GM21786 (cell line): ENCODE measurements around the gene SLC29A4.
"Not testable (repeated sequence)": the region's sequence is repeated elsewhere in the genome, so short reads cannot be mapped to it uniquely, and the experiment has no call there.

Experiments
- ATAC-seq: cut with Tn5 transposase; IDR thresholded peaks from one replicate; pipeline ENCODE4 v1.9.1; 2021; ENCODE audit not compliant: unreplicated experiment

SLC29A4 gene, protein sequence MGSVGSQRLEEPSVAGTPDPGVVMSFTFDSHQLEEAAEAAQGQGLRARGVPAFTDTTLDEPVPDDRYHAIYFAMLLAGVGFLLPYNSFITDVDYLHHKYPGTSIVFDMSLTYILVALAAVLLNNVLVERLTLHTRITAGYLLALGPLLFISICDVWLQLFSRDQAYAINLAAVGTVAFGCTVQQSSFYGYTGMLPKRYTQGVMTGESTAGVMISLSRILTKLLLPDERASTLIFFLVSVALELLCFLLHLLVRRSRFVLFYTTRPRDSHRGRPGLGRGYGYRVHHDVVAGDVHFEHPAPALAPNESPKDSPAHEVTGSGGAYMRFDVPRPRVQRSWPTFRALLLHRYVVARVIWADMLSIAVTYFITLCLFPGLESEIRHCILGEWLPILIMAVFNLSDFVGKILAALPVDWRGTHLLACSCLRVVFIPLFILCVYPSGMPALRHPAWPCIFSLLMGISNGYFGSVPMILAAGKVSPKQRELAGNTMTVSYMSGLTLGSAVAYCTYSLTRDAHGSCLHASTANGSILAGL

DNA sequence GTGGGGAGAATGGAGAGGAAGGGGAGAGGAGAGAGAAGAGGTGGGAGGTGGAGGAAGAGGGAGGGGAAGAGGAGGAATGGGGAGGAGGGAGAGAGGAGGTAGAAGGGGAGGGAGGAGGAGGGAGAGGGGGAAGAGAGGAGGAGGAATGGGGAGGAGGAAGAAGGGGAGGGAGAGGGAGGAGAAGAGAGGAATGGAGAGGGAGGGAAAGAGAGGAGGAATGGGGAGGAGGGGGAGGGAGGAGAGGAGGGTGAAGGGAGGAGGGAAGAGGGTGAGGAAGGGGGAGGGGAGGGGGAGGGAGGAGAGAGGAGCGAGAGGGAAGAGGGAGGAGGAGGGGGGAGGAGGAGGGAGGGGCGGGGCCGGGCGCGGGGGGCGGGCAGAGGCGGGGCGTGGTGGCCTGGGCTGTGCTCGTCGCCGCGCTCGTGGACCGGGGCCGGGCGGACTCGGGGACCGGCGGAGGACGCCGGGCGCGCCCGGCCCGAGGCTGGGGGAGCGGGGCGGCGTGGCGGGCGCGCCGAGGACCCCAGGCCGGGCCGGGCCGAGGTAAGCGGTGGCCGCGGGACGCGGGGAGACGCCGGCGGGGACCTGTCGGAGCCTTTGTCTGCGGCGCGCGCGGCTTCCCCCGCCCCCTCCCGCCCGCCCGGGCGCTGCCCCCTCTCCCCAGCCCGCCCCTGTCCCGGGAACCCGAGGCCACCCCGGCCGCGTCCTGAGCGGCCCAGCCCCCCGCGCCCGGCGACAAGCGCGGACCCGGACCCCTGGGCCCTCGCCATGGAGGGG is at the start of gene SLC29A4:
Gene SLC29A4 (plus strand): TSS at position 401 of the 774 bp plus-strand sequence. CDS start 4,874 bp downstream, outside the sequence.
- ATAC-seq = no peak

DNA sequence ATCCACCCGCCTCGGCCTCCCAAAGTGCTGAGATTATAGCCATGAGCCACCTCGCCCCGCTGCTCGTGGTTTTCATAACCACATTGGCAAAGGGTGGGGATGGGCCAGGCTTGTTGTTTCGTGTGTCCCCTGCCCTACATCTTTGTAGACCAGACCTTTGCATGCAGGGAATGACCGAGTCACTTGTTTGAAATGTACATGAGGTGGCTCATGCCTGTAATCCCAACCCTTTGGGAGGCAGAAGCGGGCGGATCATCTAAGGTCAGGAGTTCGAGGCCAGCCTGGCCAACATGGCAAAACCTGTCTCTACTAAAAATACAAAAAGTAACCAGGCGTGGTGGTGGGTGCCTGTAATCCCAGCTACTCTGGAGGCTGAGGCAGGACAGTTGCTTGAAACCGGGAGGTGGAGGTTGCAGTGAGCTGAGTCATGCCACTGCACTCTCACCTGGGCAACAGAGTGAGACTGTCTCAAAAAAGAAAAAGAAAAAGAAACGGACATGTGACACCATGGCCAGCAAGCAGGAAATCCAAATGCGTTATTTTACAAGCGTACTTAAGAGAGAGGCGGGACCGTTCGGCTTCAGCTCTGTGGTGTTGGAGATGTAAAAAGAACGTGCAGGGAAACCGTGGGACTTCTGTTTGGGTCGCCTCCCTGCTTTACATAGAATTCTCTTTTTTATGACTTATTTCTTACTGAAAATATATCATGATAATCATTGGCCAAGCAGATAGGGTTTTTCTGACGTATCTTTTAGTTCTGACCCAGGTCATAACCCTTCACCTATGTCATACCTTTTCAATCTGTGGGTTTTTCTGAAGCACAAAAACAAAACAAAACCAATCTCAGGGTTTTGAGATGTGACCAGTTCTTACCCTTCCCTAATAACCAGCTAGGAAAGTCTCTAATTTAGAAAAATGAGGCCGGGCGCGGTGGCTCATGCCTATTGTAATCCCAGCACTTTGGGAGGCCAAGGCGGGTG is 47.6 kb upstream of the SLC29A4 start:
- ATAC-seq = peak; percentile 34

DNA sequence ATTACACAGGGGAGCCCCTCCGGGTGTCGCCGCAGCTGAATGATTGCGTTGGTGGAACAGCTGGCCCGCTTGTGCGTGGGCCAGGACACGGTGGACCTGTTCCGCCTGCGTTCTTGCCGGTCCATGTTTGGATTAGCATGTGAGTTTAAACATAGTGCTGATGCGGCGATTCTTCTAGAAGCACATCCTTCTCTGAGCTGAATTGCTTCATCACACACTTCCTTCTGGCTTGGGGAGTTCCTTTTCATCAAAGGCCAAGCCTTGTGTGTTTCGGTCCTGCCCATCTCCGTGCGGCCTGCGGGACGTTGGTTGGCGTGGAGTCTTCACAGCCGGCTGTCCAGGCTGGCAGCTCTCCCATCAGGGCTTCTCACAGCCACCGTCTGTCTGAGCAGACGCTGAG is 45.5 kb upstream of the SLC29A4 start:
- ATAC-seq = no peak

DNA sequence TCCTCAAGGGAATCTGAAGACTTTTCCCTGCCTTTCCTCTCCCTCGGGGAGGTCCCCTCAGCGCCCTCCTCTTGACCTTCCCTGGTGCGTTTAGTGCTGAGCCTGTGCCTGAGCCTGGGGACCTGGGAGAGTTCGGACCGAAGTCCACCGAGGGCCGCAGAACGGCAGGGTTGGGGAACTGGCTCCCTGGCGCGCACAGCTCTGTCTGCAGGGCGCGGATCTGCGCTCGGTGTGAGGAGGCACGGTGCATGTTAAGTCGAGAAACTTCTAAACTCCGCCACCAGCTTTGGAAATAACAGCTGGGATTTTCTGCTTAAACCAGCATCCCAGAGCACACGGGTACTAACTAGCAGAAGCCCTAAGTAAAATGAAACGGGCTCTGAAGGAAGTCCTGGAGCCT is 44.2 kb upstream of the SLC29A4 start:
- no peak for ATAC-seq

DNA sequence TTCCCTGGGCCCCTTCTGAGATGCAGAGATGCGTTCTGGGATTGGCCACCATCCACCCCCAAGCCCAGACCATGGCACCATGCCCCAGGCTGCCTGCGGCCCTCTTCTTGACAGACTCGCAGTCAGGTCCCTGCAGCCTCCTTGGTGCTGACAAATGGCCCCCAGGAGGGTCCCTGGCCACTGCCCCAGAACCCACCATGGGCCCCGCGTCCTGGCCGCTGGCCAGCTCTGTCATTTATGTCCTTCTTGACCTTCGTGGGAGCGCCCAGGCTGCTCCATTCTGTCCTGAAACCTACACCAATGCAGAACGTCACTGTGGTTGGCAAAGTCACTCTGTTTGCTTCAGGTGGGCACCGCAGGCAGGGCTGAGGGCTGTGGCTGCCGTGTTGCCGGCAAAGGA is 39.5 kb upstream of the SLC29A4 start:
- ATAC-seq = no peak

DNA sequence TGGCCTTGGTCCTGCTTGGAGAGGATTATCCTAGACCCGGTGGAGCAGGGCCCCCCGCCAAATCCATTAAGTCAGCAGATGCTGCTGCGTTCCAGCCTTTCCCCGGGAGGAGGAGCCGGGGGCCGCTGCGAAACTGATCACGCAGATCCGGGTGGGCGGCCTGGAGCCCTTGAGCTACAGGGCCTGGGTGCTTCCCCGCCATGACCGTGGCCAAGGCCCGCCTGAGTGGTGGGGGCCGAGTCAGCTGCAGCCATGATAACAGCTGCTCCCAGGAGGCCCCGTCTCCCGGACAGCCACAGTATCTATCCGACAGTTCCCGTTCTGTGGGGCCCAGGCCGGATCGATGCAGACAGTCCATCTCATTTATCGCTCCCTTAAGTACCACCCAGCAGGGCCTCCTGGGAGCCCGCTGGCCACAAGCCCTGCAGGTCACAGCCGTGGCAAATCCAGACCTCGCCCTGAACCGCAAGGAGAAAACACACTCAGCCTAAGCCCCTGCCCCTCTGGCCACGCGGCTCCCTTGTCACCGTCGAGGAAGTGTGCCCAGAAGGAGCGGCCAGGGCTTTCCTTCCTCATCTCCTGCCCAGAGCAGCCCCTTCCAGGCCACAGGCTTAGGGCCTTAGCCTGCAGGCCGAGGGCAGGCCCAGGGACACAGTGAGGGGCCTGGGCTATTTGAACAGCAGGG is 34.4 kb upstream of the SLC29A4 start:
- no peak for ATAC-seq

DNA sequence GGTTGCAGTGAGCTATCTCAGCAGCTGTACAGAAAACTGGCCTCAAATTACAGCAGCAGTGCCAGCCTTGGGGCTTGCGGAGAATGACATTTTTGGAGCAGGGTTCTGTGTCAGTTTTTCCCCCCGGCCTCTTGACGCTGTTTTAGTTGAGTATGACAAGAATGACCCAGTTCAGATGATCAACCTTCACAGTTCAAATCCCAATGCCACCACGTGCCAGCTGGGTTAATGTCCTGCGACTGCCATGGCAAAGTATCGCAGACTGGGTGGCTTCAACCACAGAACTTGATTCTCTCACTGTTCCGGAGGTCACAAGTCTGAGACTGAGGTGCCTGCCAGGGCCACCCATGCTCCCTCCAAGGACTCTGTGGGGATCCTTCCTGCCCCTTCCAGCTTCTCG is 32.0 kb upstream of the SLC29A4 start:
- not testable (repeated sequence) for ATAC-seq

DNA sequence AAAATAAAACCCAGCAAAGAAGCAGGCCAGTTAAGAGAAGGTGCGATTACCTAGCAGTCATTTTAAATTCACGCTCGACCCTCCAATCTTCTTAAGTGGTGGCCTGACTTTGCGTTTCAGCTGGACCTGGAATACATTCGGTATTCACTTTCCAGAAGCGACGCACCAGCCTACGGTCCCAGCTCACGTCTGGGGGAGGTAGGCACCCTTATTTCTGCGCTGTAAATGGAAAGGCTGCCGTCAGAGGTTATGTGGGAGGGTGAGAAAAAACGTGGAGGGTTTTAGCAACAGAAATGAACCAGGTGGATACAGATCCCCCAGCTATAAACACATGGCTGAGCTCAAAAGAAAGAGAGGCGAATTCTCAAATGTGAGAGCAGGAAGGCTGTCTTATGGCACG is 29.2 kb upstream of the SLC29A4 start:
- not testable (repeated sequence) for ATAC-seq

DNA sequence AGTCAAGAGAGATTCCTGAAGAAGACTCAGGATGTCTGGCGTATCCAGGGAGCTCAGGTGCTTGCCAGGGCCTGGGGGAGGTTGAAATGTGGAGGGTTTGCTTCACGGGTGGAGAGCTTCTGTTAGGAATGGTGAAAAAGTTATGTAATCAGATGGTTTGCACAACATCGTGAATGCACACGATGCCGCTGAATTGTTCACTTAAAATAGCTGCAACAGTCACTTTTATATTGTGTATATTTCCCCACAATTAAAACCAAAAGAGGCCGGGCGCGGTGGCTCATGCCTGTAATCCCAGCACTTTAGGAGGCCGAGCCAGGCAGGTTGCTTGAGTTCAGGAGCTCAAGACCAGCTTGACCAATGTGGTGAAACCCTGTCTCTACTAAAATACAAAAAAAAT is 28.4 kb upstream of the SLC29A4 start:
- not testable (repeated sequence) for ATAC-seq

DNA sequence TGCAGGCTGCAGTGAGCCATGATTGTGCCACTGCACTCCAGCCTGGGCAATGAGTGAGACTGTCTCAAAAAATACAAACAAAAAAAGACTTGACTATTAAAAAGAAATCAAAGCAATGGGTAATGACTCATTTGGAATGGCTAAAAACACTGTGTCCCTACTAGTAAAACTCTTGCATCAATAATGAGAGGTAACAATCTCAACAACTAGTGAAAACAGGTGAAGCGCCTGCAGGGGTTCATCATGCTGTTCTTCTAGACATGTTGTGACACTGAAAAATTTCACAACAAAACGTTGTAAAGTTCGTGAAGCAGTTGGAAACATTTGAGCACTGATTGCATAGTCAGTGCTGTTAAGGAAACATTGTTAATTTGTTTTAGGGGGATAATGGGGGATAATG is 26.9 kb upstream of the SLC29A4 start:
- ATAC-seq = no peak

DNA sequence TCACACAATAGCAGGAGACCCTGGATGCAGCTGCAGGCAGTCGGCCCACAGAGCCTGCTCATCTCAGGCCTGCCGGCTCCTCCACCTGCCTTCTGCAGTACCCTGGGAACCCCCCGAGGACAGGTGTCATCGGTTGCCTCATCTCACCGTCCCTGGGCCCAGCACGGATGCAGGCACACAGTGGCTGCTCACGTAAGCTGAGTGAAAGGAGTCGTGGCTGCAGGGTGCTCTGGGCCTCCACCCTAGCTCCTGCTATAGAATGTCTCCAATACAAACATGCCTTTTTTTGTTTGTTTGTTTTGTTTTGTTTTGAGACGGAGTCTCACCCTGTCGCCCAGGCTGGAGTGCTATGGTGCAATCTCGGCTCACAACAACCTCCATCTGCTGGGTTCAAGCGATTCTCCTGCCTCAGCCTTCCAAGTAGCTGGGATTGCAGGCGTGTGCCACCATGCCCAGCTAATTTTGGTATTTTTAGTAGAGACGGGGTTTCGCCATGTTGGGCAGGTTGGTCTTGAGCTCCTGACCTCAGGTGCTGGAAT is 22.1 kb upstream of the SLC29A4 start:
- not testable (repeated sequence) for ATAC-seq

DNA sequence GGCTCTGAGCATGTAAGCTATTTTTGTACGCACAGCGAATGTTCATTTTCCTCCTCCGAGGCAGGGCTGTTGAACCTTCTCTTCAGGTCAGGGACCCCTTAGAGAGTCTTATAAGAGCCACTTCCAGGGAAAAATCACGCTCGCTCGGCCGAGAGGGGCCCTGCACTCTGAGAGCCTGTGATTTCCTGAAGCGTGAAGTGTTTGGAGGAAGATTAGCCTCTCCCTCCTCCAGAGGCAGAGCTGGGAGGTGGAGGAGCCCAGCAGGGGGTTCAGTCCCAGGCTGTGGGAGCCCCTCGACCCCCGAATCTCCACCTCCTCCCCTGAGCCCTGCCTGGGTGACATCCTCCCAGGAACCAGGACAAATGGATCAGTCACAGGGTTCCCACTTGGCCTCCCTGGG is 19.7 kb upstream of the SLC29A4 start:
- not testable (repeated sequence) for ATAC-seq

DNA sequence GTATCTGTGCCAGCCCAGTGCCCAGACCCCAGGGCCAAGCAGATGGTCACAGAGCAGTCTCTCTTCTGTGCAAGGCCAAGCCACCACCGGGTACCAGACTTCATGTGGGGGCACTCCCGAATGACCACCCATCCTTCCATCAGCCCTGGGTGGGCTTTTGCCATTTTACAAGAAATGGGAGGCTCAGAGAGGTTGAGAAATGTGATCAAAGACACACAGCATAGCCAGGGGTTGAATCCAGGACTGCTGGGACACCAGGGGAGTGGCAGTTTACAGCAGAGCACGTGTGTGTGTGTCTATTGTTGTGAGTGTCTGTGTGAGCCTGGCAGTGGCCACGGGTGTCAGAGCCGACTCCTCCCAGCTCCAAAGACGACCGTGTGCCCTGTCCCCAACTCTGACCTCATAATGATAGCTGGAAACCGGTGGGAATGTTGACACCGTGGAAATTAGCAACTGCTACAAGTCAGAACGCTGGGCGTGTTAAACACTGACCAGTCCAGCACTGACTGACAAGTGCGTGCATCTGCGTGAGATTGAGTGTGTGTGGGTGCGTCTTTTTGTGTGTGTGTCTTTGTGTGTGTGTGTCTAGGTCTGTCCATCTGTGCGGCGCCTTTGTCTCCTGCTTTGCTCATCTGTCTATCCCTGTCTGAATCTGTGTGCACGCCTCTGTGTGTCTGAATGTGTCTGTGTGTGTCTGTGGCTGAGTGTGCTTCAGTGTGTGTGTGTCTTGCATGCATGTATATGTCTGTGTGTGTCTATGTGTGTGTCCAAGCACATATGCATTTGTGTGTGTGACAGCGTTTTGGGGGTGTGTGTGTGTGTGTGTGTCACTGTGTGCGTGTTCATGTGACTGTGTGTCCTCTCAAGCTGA is 17.2 kb upstream of the SLC29A4 start:
- ATAC-seq = no peak

DNA sequence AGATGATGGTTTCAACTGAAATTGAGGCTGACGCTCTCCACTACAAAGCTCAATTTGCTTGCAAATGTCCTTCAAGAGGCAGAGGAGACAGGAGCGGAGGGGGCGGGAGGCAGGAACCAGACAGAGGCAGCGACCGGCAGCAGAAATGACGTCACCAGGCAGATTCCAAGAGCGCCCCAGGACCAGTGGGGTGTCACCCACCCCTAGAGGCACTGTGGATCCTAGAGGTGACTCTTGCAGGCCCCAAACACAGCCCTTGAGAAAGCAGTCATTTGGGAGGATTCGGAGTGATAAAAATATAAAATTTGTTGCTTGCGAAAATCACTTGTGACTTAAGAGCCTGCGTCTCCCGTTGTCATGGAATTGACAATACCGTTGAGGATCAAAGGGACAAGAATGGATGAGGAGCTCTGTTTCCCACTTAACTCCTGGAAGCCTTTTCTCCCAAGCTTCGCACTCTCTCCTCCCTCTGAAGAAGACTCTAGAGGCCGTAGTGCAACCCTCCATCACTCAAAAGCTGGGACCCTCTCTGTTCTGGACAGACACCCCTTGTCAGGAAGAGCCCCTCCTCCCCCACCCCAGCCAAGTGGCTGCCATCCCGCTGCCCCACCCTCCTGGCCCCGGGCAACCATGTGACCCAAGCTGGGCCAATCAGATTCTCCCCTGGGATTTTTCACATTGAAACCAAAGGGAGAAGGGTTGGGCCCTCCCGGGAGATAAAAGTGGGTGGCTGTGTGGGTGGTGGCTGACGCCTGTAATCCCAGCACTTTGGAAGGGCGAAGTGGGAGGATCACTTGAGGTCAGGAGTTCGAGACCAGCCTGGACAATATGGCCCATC is 16.3 kb upstream of the SLC29A4 start:
- no peak for ATAC-seq

DNA sequence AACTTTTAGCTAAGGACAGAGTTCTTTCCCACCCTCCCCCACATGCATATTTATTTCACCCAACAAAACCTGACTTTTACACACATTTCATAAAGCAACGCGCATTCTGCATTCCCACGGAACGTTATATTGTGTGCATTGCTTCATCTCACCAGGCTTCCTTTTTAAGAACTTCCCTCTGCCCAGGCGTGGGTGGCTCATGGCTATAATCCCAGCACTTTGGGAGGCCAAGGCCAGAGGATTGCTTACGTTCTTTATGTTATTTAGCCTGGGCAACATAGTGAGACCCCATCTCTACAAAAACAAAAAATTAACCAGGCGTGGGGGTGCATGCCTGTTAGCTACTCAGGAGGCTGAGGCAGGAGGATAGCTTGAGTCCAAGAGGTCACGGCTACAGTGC is 14.9 kb upstream of the SLC29A4 start:
- not testable (repeated sequence) for ATAC-seq

DNA sequence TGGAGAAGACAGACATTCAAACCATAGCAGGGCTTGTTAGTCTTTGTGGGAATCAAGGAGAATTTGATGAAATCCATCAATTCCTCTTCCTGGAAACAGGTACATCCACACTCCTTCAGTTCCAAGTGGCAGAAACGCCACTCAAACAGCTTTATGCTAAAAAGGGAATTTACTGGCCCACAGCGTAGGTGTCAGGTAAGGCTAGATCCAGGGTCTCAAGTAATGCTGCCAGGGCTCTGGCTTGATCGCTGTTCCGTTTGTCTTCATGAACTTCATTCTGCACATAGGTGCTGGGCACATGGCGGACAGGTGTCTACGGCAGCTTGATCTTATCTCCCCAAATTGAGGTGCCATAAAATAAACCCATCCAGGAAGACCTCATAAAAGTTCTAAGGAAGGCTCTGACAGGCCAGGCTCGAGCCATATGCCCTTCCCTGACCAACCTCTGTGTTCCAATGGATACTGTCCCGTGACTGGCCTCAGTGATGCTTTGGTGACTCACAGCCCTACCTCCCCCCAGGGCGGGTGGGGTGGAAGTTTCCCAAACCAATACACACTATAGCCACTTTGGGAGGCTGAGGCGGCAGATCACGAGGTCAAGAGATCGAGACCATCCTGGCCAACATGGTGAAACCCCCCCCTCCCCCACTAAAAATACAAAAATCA is 12.6 kb upstream of the SLC29A4 start:
- ATAC-seq = not testable (repeated sequence)

DNA sequence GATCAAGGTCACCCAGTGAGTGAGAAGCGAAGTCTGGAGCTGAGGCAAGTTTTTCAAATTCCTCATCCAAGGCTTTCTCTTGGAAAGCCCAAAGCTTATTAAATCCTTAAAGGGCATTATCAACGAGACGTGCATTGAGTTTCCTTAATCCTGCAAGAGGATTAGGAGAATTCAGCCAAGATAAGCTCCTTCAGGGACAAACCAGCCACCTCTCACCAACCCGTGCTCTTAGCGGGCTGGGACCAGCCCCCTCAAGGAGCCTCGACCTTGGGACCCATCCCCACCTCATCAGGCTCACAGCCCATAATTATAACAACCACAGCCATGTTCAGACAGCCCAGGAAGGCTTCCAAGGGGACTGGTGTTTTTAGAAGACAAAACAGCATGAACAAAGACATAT is 12.0 kb upstream of the SLC29A4 start:
- ATAC-seq = no peak
